ENCODE measurements around the gene PPM1F.

DNA sequence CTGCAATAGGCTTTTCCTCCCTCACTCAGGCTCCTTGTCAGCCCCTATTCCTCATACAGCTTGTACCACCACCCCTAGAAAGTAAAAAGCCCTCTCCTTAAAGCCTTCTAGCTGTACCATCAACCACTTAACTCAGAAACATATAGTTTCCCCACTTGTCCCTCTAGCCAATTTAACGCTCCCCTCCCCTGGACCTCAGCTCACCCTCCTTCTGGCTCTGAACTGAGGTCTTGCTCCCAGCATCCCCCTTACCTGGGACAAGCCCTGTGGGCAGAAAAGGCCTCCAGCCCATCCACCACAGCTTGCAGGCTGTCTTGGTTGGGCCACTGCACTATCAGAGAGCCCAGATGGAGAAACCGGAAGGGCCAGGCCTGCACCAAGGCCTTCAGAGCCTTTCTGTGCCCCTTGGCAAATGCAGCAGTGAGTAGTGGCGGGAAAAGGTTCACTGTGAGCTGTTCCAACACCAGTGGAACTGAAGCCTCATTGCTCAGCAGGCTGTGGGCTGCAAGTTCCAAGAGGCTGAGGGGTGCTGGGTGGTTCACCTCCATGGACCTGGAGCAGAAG, 42.3 kb upstream of the PPM1F start:
- TF ChIP-seq, protein P1, sequence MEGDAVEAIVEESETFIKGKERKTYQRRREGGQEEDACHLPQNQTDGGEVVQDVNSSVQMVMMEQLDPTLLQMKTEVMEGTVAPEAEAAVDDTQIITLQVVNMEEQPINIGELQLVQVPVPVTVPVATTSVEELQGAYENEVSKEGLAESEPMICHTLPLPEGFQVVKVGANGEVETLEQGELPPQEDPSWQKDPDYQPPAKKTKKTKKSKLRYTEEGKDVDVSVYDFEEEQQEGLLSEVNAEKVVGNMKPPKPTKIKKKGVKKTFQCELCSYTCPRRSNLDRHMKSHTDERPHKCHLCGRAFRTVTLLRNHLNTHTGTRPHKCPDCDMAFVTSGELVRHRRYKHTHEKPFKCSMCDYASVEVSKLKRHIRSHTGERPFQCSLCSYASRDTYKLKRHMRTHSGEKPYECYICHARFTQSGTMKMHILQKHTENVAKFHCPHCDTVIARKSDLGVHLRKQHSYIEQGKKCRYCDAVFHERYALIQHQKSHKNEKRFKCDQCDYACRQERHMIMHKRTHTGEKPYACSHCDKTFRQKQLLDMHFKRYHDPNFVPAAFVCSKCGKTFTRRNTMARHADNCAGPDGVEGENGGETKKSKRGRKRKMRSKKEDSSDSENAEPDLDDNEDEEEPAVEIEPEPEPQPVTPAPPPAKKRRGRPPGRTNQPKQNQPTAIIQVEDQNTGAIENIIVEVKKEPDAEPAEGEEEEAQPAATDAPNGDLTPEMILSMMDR (IDR thresholded peaks at IDR 0.05): no peak
- no peak for TF ChIP-seq POLR2A (IDR thresholded peaks at IDR 0.05)
- TF ChIP-seq POLR2AphosphoS5 (IDR thresholded peaks at IDR 0.05; ENCODE audit: insufficient read depth in 1 of 2, low read depth in 1 of 2): no peak
